ENCODE measurements around the gene FAM24B. TPM values are rescaled to one million over a fixed set of nuclear protein-coding genes. Genes with fewer than 3 reads are reported as not detected.

FAM24B gene
- total and polyA plus RNA-seq, 2 donors (not counting 3 experiments of a cell fraction or from before 2014, with no cell fraction given) = 9.3 to 10.6 TPM

GRCh38 chr10:122915700-122916099 lies 36.3 kb upstream of the FAM24B start:
- H3K4me3 ChIP-seq (replicated peaks in 1 of 3; ENCODE audit: insufficient read depth in 1 of 3, low read depth in 1 of 3, low read length in 3 of 3) = no peak overlapping the region
- no peak overlapping the region for H2AFZ ChIP-seq (ENCODE audit: low read depth, low read length)
- no peaks in the 10 kb centered on the region for H3K36me3 ChIP-seq (ENCODE audit: control insufficient read depth in 2 of 2, extremely low read depth in 1 of 2, insufficient read depth in 2 of 2, low read length in 2 of 2)
- ChIA-PET CTCF (no interaction called here), POLR2A (no interaction called here)
- no peak overlapping the region for H3K4me2 ChIP-seq (ENCODE audit: insufficient read depth, low read length)
- no peaks in the 10 kb centered on the region for H3K27me3 ChIP-seq (ENCODE audit: control insufficient read depth in 2 of 2, insufficient read depth in 2 of 2, low read length in 2 of 2)
- H4K20me1 ChIP-seq (replicated peaks; ENCODE audit: control insufficient read depth, extremely low read depth, insufficient read depth, low read length) = no peaks in the 10 kb centered on the region
- intact Hi-C loops (cut with micrococcal nuclease) (no loop called here), dilution Hi-C loops (cut with MboI; ENCODE audit: extremely low pct_ligation_motif_present, low sequenced_read_pairs) (no loop called here)
- DNase-seq (ENCODE audit: low read depth, low spot score) (no peak), FAIRE-seq (no peak)
- no peak overlapping the region for H3K9ac ChIP-seq (replicated peaks; ENCODE audit: extremely low read depth, insufficient read depth, low read length)
- no peak overlapping the region for H3K27ac ChIP-seq (ENCODE audit: insufficient read depth, low read depth, low read length)
- H3K9me3 ChIP-seq (replicated peaks; ENCODE audit: control insufficient read depth, insufficient read depth, low read length) = no peaks in the 10 kb centered on the region
- TF ChIP-seq MAX (IDR thresholded peaks at IDR 0.05; ENCODE audit: insufficient read depth, insufficient read length) (no peak), JUN (IDR thresholded peaks at IDR 0.05; ENCODE audit: borderline replicate concordance, insufficient read depth, insufficient read length, low read depth) (no peak), EZH2 (IDR thresholded peaks at IDR 0.05; ENCODE audit: borderline replicate concordance, low read depth, low read length, severe bottlenecking) (no peak), GATA2 (IDR thresholded peaks at IDR 0.05; ENCODE audit: insufficient read depth, insufficient read length, low read depth, low read length) (no peak), MYC (IDR thresholded peaks at IDR 0.05; ENCODE audit: low read depth, low read length) (no peak), POLR2A (IDR thresholded peaks at IDR 0.05; ENCODE audit: low read depth, low read length) (no peak), FOS (IDR thresholded peaks at IDR 0.05; ENCODE audit: borderline replicate concordance, insufficient read depth, low read length) (no peak), POLR2AphosphoS5 (IDR thresholded peaks at IDR 0.05; ENCODE audit: insufficient read depth, low read depth, low read length) (no peak), CTCF (IDR thresholded peaks at IDR 0.05; ENCODE audit: extremely low read depth in 1 of 2, insufficient read depth in 1 of 2, low read depth in 1 of 2, low read length in 2 of 2) (no peak)
- no peaks in the 10 kb centered on the region for H3K4me1 ChIP-seq (ENCODE audit: control insufficient read depth, extremely low read depth, insufficient read depth, low read length)
- no peaks in the 10 kb centered on the region for H3K9me1 ChIP-seq (replicated peaks; ENCODE audit: control insufficient read depth, extremely low read depth, insufficient read depth, low read length)
- H3K79me2 ChIP-seq (ENCODE audit: control insufficient read depth, insufficient read depth, low read length) = no peaks in the 10 kb centered on the region
- no TSS peak for BruUV-seq (replicated peaks)
